ENCODE results near the gene DNMBP. TPM values are rescaled to one million over a fixed set of nuclear protein-coding genes. Genes with fewer than 3 reads are reported as not detected.

DNMBP gene
- total and polyA plus RNA-seq, 2 experiments from 2014 or later: 12.4 to 18.5 TPM

- H2AFZ ChIP-seq: no peak overlapping the region
Measured at GRCh38 chr10:99850767-99851340, 158.9 kb downstream of the DNMBP start.

GRCh38 chr10:99850021-99850766 lies 159.6 kb downstream of the DNMBP start:
- Histone ChIP-seq H3K4me1 (ENCODE audit: insufficient read depth) (no peaks in the 10 kb centered on the region), H2AFZ (no peak overlapping the region), H3K27ac (no peak overlapping the region), H3K4me2 (ENCODE audit: unreplicated experiment) (no peak overlapping the region), H3K9ac (no peak overlapping the region), H3F3A (ENCODE audit: insufficient read depth) (peaks cover 3% of the 10 kb centered on the region; the same call in 1 of the 2 replicates), H3K4me3 (no peak overlapping the region), H3K9me2 (ENCODE audit: insufficient read depth) (no peaks in the 10 kb centered on the region), H4K20me1 (ENCODE audit: insufficient read depth) (no peaks in the 10 kb centered on the region), H3K36me3 (ENCODE audit: low read depth) (no peaks in the 10 kb centered on the region), H3K9me3 (ENCODE audit: low read depth) (no peaks in the 10 kb centered on the region), H3K27me3 (replicated peaks; ENCODE audit: insufficient read depth) (no peaks in the 10 kb centered on the region), H3K79me2 (ENCODE audit: insufficient read depth) (no peaks in the 10 kb centered on the region)
- DNase-seq: no peak
- in situ Hi-C loops (cut with MboI): loop anchor here (10.0 kb wide), 1 partner anchor 195 kb away; no protein-coding TSS in a partner anchor
- TF ChIP-seq EZH2 (IDR thresholded peaks at IDR 0.05; ENCODE audit: insufficient read depth, poor library complexity, severe bottlenecking): no peak
- TF ChIP-seq EZH2phosphoT487 (IDR thresholded peaks at IDR 0.05; ENCODE audit: insufficient read depth, low read depth): no peak
- 60 to 66% methylated on average over 11 of the region's 11 CpGs for WGBS, 2 experiments (ENCODE audit: low coverage in 1 of 2, low lambda C conversion rate in 2 of 2, missing lambda C conversion rate in 2 of 2)

More at GRCh38 chr10:99850767-99851340, 158.9 kb downstream of the DNMBP start:
- no peaks in the 10 kb centered on the region for H3K9me2 ChIP-seq (ENCODE audit: insufficient read depth)
- no peak overlapping the region for H3K9ac ChIP-seq
- H3K4me2 ChIP-seq (ENCODE audit: unreplicated experiment): no peak overlapping the region
- no peak overlapping the region for H3K4me3 ChIP-seq
- H3K27ac ChIP-seq: no peak overlapping the region
- WGBS, 2 experiments (ENCODE audit: low coverage in 1 of 2, low lambda C conversion rate in 2 of 2, missing lambda C conversion rate in 2 of 2): 41 to 46% methylated on average over 5 of the region's 5 CpGs
- H3K27me3 ChIP-seq (replicated peaks; ENCODE audit: insufficient read depth): no peaks in the 10 kb centered on the region
- H3F3A ChIP-seq (ENCODE audit: insufficient read depth): peaks cover 5% of the 10 kb centered on the region; the same call in 1 of the 2 replicates
- no peaks in the 10 kb centered on the region for H3K9me3 ChIP-seq (ENCODE audit: low read depth)
- in situ Hi-C loops (cut with MboI): loop anchor here (10.0 kb wide), 1 partner anchor 194 kb away; no protein-coding TSS in a partner anchor
- no peaks in the 10 kb centered on the region for H4K20me1 ChIP-seq (ENCODE audit: insufficient read depth)
- no peaks in the 10 kb centered on the region for H3K4me1 ChIP-seq (ENCODE audit: insufficient read depth)
- no peak for DNase-seq
- no peak for TF ChIP-seq EZH2phosphoT487 (IDR thresholded peaks at IDR 0.05; ENCODE audit: insufficient read depth, low read depth)
- no peak for TF ChIP-seq EZH2 (IDR thresholded peaks at IDR 0.05; ENCODE audit: insufficient read depth, poor library complexity, severe bottlenecking)
- no peaks in the 10 kb centered on the region for H3K79me2 ChIP-seq (ENCODE audit: insufficient read depth)
- no peaks in the 10 kb centered on the region for H3K36me3 ChIP-seq (ENCODE audit: low read depth)

- Histone ChIP-seq H3K27me3 (replicated peaks; ENCODE audit: insufficient read depth) (no peaks in the 10 kb centered on the region), H3K27ac (no peak overlapping the region), H3K9ac (no peak overlapping the region), H3K79me2 (ENCODE audit: insufficient read depth) (no peaks in the 10 kb centered on the region), H3K4me1 (ENCODE audit: insufficient read depth) (no peaks in the 10 kb centered on the region), H2AFZ (no peak overlapping the region), H3K9me3 (ENCODE audit: low read depth) (no peaks in the 10 kb centered on the region), H3K4me2 (ENCODE audit: unreplicated experiment) (no peak overlapping the region), H3K9me2 (ENCODE audit: insufficient read depth) (no peaks in the 10 kb centered on the region), H3K4me3 (no peak overlapping the region), H3K36me3 (ENCODE audit: low read depth) (no peaks in the 10 kb centered on the region), H3F3A (ENCODE audit: insufficient read depth) (no peaks in the 10 kb centered on the region), H4K20me1 (ENCODE audit: insufficient read depth) (no peaks in the 10 kb centered on the region)
- TF ChIP-seq EZH2 (IDR thresholded peaks at IDR 0.05; ENCODE audit: insufficient read depth, poor library complexity, severe bottlenecking): no peak
- TF ChIP-seq EZH2phosphoT487 (IDR thresholded peaks at IDR 0.05; ENCODE audit: insufficient read depth, low read depth): no peak
- in situ Hi-C loops (cut with MboI): no loop called here
- WGBS, 2 experiments (ENCODE audit: low coverage in 1 of 2, low lambda C conversion rate in 2 of 2, missing lambda C conversion rate in 2 of 2): 87 to 93% methylated on average over 2 of the region's 2 CpGs
- no peak for DNase-seq
Measured at GRCh38 chr10:99849536-99849935, 160.2 kb downstream of the DNMBP start.

- Histone ChIP-seq H2AFZ (no peak overlapping the region), H3K27me3 (replicated peaks; ENCODE audit: insufficient read depth) (no peaks in the 10 kb centered on the region), H3K79me2 (ENCODE audit: insufficient read depth) (no peaks in the 10 kb centered on the region), H3K4me1 (ENCODE audit: insufficient read depth) (no peaks in the 10 kb centered on the region), H3K9me3 (ENCODE audit: low read depth) (no peaks in the 10 kb centered on the region), H4K20me1 (ENCODE audit: insufficient read depth) (no peaks in the 10 kb centered on the region), H3K27ac (no peak overlapping the region), H3K4me3 (no peak overlapping the region), H3K4me2 (ENCODE audit: unreplicated experiment) (no peak overlapping the region), H3F3A (ENCODE audit: insufficient read depth) (no peaks in the 10 kb centered on the region), H3K36me3 (ENCODE audit: low read depth) (no peaks in the 10 kb centered on the region), H3K9ac (no peak overlapping the region), H3K9me2 (ENCODE audit: insufficient read depth) (no peaks in the 10 kb centered on the region)
- DNase-seq: no peak
- in situ Hi-C loops (cut with MboI): no loop called here
- TF ChIP-seq EZH2 (IDR thresholded peaks at IDR 0.05; ENCODE audit: insufficient read depth, poor library complexity, severe bottlenecking) (no peak), EZH2phosphoT487 (IDR thresholded peaks at IDR 0.05; ENCODE audit: insufficient read depth, low read depth) (no peak)
- 97% methylated on average over 7 of the region's 7 CpGs for WGBS, 2 experiments (ENCODE audit: low coverage in 1 of 2, low lambda C conversion rate in 2 of 2, missing lambda C conversion rate in 2 of 2)
Measured at GRCh38 chr10:99849057-99849456, 160.7 kb downstream of the DNMBP start.
